ENCODE results near the gene FAM151B.

DNA sequence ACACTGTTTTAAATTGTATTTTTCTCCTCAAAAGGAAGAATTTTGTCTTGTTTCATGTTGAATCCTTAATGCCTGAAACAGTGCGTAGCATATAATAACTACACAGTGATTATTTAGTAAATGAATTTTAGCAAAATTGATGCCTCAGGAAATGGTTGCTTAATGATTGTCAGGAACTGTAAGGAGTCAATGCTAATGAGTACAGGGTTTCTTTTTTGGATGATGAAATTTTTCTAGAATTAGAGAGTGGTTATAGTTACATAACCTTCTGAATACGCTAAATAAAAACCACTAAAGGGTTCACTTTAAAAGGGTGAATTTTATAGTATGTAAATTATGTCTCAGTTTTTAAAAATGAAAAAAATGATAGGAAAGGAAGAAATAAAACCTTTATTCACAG, 14.9 kb downstream of the FAM151B start:
- no peak for TF ChIP-seq EZH2phosphoT487 (conservative IDR thresholded peaks at IDR 0.05; ENCODE audit: low read length)
- TF ChIP-seq, protein P1, sequence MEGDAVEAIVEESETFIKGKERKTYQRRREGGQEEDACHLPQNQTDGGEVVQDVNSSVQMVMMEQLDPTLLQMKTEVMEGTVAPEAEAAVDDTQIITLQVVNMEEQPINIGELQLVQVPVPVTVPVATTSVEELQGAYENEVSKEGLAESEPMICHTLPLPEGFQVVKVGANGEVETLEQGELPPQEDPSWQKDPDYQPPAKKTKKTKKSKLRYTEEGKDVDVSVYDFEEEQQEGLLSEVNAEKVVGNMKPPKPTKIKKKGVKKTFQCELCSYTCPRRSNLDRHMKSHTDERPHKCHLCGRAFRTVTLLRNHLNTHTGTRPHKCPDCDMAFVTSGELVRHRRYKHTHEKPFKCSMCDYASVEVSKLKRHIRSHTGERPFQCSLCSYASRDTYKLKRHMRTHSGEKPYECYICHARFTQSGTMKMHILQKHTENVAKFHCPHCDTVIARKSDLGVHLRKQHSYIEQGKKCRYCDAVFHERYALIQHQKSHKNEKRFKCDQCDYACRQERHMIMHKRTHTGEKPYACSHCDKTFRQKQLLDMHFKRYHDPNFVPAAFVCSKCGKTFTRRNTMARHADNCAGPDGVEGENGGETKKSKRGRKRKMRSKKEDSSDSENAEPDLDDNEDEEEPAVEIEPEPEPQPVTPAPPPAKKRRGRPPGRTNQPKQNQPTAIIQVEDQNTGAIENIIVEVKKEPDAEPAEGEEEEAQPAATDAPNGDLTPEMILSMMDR (IDR thresholded peaks at IDR 0.05; ENCODE audit: insufficient read depth, low read length, poor library complexity, severe bottlenecking), result no peak

All from SU-DHL-6 (cell line).